Trophoblast cell (in vitro differentiated cells and primary cell): Measurements from ENCODE around the gene HIBADH.

ENCODE experiments used
- DNase-seq, 2 donors: peaks; one replicate each; pipeline ENCODE4 v3.0.0-alpha.2; 2016
- H2AFZ ChIP-seq: 2 replicates; pipeline ENCODE4 v1.6.1; 2013; ENCODE audit warnings: low read length, moderate library complexity, mild to moderate bottlenecking; ENCODE audit not compliant: insufficient read depth, poor library complexity
- H2AK5ac ChIP-seq: 2 replicates; pipeline ENCODE4 v1.6.1; 2013; ENCODE audit warnings: mild to moderate bottlenecking, low read length
- H2BK120ac ChIP-seq: 2 replicates; pipeline ENCODE4 v1.6.1; 2013; ENCODE audit warnings: low read length, mild to moderate bottlenecking, moderate library complexity; ENCODE audit not compliant: insufficient read depth, poor library complexity
- H2BK12ac ChIP-seq: 2 replicates; pipeline ENCODE4 v1.6.1; 2013; ENCODE audit warnings: mild to moderate bottlenecking, low read length, moderate library complexity
- H2BK5ac ChIP-seq: 2 replicates; pipeline ENCODE4 v1.6.1; 2013; ENCODE audit warnings: low read length, low read depth, moderate library complexity, mild to moderate bottlenecking; ENCODE audit not compliant: poor library complexity
- H3K14ac ChIP-seq: 2 replicates; pipeline ENCODE4 v1.6.1; 2013; ENCODE audit warnings: mild to moderate bottlenecking, low read length
- H3K18ac ChIP-seq: 2 replicates; pipeline ENCODE4 v1.6.1; 2013; ENCODE audit warnings: mild to moderate bottlenecking, low read length
- H3K23ac ChIP-seq: 2 replicates; pipeline ENCODE4 v1.6.1; 2013; ENCODE audit warnings: low read length
- H3K27ac ChIP-seq: 2 replicates; pipeline ENCODE4 v1.5.1; 2013; ENCODE audit warnings: low read depth, mild to moderate bottlenecking, inconsistent platforms, low read length, moderate library complexity
- H3K27me3 ChIP-seq: 2 replicates; pipeline ENCODE4 v1.6.1; 2013; ENCODE audit warnings: inconsistent platforms, mild to moderate bottlenecking, low read length, moderate library complexity; ENCODE audit not compliant: insufficient read depth
- H3K36me3 ChIP-seq, 2 experiments: 1 replicate in 1 of 2; 2 replicates in 1 of 2; pipeline ENCODE4 v1.6.1; 2013; ENCODE audit warnings: low read length in 2 of 2, mild to moderate bottlenecking in 2 of 2, moderate library complexity in 1 of 2; ENCODE audit not compliant: insufficient read depth in 2 of 2, control insufficient read depth in 1 of 2
- H3K4ac ChIP-seq: 2 replicates; pipeline ENCODE4 v1.6.1; 2013; ENCODE audit warnings: low read depth, mild to moderate bottlenecking, low read length, moderate library complexity
- H3K4me1 ChIP-seq, 2 experiments: 1 replicate in 1 of 2; 2 replicates in 1 of 2; pipeline ENCODE4 v1.6.1; 2013; ENCODE audit warnings: low read length in 2 of 2, mild to moderate bottlenecking in 2 of 2, moderate library complexity in 1 of 2; ENCODE audit not compliant: insufficient read depth in 2 of 2, control insufficient read depth in 1 of 2
- H3K4me2 ChIP-seq: 2 replicates; pipeline ENCODE4 v1.6.1; 2013; ENCODE audit warnings: inconsistent platforms, mild to moderate bottlenecking, low read length, moderate library complexity
- H3K4me3 ChIP-seq: 2 replicates; pipeline ENCODE4 v1.5.1; 2013; ENCODE audit warnings: mild to moderate bottlenecking, low read depth, low read length, inconsistent platforms
- H3K79me1 ChIP-seq: one replicate; pipeline ENCODE4 v1.6.1; 2013; ENCODE audit warnings: low read length
- H3K79me2 ChIP-seq: 2 replicates; pipeline ENCODE4 v1.6.1; 2013; ENCODE audit warnings: low read length, mild to moderate bottlenecking; ENCODE audit not compliant: control insufficient read depth, insufficient read depth, poor library complexity
- H3K9ac ChIP-seq: 2 replicates; pipeline ENCODE4 v1.6.1; 2013; ENCODE audit warnings: mild to moderate bottlenecking, low read length
- H3K9me3 ChIP-seq: 2 replicates; pipeline ENCODE4 v1.6.1; 2013; ENCODE audit warnings: low read depth, mild to moderate bottlenecking, control low read depth, inconsistent platforms, low read length; ENCODE audit not compliant: insufficient read depth
- H4K12ac ChIP-seq: 2 replicates; pipeline ENCODE4 v1.6.1; 2013; ENCODE audit warnings: low read depth, mild to moderate bottlenecking, low read length, moderate library complexity
- H4K8ac ChIP-seq: 2 replicates; pipeline ENCODE4 v1.6.1; 2013; ENCODE audit warnings: low read depth, mild to moderate bottlenecking, low read length, moderate library complexity
- H4K91ac ChIP-seq: one replicate; pipeline ENCODE4 v1.6.1; 2013; ENCODE audit warnings: low read depth, mild to moderate bottlenecking, low read length, moderate library complexity
- WGBS: extraction: QIAGEN DNeasy Blood & Tissue Kit; methylation state at CpG from one replicate; pipeline ENCODE4 v1.1.7; 2013; ENCODE audit warnings: missing lambda C conversion rate; ENCODE audit not compliant: insufficient read length, insufficient coverage; ENCODE audit errors: extremely low coverage; 5-methylcytosine and 5-hydroxymethylcytosine counted together

The HIBADH gene

DNA sequence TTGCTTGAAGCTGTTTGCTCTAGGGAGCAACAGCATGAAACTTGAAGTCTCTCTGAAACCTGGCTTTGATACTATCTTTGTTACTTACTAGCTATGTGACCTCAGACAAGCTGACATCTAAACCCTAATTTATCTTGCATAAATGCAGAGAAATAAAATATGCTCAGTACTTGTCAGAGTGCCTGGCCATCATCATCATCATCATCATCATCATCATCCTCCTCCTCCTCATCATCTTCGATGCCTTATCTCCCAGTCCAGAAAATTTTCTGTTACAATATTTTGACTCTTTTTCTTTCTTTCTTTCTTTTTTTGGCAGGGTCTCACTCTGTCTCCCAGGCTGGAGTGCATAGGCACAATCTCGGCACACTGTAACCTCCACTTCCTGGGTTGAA lies 42.5 kb upstream of the HIBADH start:
- WGBS = no CpG with 5 or more reads among the region's 2 CpGs

DNA sequence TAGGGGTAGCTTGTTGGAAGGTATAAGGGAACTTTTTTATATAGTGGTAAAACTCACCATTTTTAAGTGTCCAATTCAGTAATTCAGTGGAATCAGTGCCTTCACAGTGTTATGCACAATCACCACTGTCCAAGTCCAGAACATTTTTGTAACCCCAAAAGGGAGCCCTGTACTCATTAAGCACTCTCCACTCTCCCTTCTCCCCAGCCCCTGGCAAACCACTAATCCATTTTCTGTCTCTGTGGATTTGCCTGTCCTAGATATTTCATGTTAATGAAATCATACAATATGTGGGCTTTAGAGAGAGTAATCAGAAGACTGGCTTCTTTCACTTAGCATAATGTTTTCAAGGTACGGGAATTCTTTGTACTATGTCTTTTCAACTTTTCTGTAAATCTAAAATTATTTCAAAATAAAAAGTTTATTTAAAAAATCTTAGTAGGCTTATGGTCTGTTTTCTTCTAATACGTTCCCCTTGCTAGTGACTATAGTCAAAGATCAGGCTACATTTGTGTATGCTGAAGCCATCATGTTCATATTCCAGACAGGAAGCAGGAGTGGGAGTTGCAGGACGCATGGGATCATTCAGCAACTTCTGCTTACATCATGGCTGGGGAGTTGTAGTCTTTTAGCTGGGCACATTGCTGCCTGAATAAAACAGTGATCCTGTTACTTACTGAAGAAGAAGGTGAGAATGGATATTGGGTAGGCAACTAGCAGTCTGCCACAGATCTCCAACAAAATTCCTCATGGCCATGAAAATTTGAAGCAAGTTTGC lies 41.9 kb upstream of the HIBADH start:
- Histone ChIP-seq H4K8ac (no peak overlapping the region), H3K79me2 (no peaks in the 10 kb centered on the region), H3K18ac (no peak overlapping the region), H2BK5ac (no peak overlapping the region), H2BK12ac (no peak overlapping the region), H3K36me3 (no peaks in the 10 kb centered on the region), H3K9me3 (no peaks in the 10 kb centered on the region), H4K12ac (no peak overlapping the region), H3K27ac (no peak overlapping the region), H2BK120ac (no peak overlapping the region), H3K23ac (no peak overlapping the region), H4K91ac (no peak overlapping the region), H2AK5ac (no peak overlapping the region), H3K4me3 (no peak overlapping the region), H3K4ac (no peak overlapping the region), H3K4me1 (no peaks in the 10 kb centered on the region), H3K9ac (no peak overlapping the region), H3K14ac (no peak overlapping the region), H3K79me1 (no peaks in the 10 kb centered on the region), H2AFZ (no peak overlapping the region), H3K4me2 (no peak overlapping the region), H3K27me3 (no peaks in the 10 kb centered on the region)
- no CpG with 5 or more reads among the region's 3 CpGs for WGBS
- DNase-seq = no peak

More for the DNA sequence above, 42.5 kb upstream of the HIBADH start:
- H3K4me3 ChIP-seq = no peak overlapping the region
- no peaks in the 10 kb centered on the region for H3K4me1 ChIP-seq
- H2BK120ac ChIP-seq = no peak overlapping the region
- no peaks in the 10 kb centered on the region for H3K9me3 ChIP-seq
- no peaks in the 10 kb centered on the region for H3K79me1 ChIP-seq
- no peaks in the 10 kb centered on the region for H3K79me2 ChIP-seq
- H4K8ac ChIP-seq = no peak overlapping the region
- no peak overlapping the region for H2BK5ac ChIP-seq
- H3K4me2 ChIP-seq = no peak overlapping the region
- H2AK5ac ChIP-seq = no peak overlapping the region
- no peak overlapping the region for H2AFZ ChIP-seq
- no peaks in the 10 kb centered on the region for H3K27me3 ChIP-seq
- no peak overlapping the region for H4K12ac ChIP-seq
- H3K27ac ChIP-seq = no peak overlapping the region
- no peak for DNase-seq
- no peak overlapping the region for H4K91ac ChIP-seq
- no peak overlapping the region for H3K23ac ChIP-seq
- no peak overlapping the region for H3K14ac ChIP-seq
- no peak overlapping the region for H3K4ac ChIP-seq
- no peaks in the 10 kb centered on the region for H3K36me3 ChIP-seq
- no peak overlapping the region for H3K9ac ChIP-seq
- no peak overlapping the region for H2BK12ac ChIP-seq
- no peak overlapping the region for H3K18ac ChIP-seq

- Histone ChIP-seq H2BK120ac (no peak overlapping the region), H3K14ac (no peak overlapping the region), H3K4me3 (no peak overlapping the region), H3K4me2 (no peak overlapping the region), H2BK12ac (no peak overlapping the region), H3K18ac (no peak overlapping the region), H3K9ac (no peak overlapping the region), H2BK5ac (no peak overlapping the region), H3K27ac (no peak overlapping the region), H3K27me3 (no peaks in the 10 kb centered on the region), H4K91ac (no peak overlapping the region), H3K9me3 (no peaks in the 10 kb centered on the region), H2AK5ac (no peak overlapping the region), H3K36me3 (no peaks in the 10 kb centered on the region), H3K79me2 (no peaks in the 10 kb centered on the region), H3K4me1 (no peaks in the 10 kb centered on the region), H4K8ac (no peak overlapping the region), H2AFZ (no peak overlapping the region), H3K23ac (no peak overlapping the region), H3K79me1 (no peaks in the 10 kb centered on the region), H3K4ac (no peak overlapping the region), H4K12ac (no peak overlapping the region)
- no peak for DNase-seq
- no CpG with 5 or more reads among the region's 1 CpG for WGBS
These were observed 40.5 kb upstream of the HIBADH start for GRCh38 chr7:27703181-27703580.

DNA sequence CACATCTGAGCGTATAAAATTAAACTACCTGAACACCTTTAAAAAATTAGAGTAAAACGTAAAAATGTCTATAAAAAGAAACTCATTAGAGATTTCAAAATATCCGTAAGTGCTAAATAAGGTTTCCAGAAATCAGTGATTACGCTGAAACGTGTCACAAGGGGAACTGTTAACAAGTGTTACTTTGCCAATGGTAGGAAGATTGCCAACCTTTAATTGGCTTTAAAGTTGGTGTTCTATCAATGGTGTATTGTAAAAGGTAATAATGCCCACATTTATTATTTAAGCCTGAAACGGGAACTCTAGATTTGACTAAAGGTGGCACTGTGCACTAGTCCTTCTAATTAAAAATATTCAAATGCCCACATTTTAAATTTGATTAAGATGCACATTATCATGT lies 37.8 kb upstream of the HIBADH start:
- no peak overlapping the region for H3K18ac ChIP-seq
- no peak for DNase-seq
- no peak overlapping the region for H3K23ac ChIP-seq
- H4K91ac ChIP-seq = no peak overlapping the region
- H3K4me2 ChIP-seq = no peak overlapping the region
- H3K9ac ChIP-seq = no peak overlapping the region
- no peaks in the 10 kb centered on the region for H3K36me3 ChIP-seq
- H3K4me1 ChIP-seq = no peaks in the 10 kb centered on the region
- H3K4me3 ChIP-seq = no peak overlapping the region
- no peak overlapping the region for H2AK5ac ChIP-seq
- H3K14ac ChIP-seq = no peak overlapping the region
- no CpG with 5 or more reads among the region's 6 CpGs for WGBS
- H3K9me3 ChIP-seq = no peaks in the 10 kb centered on the region
- H3K79me2 ChIP-seq = no peaks in the 10 kb centered on the region
- no peak overlapping the region for H2AFZ ChIP-seq
- H3K79me1 ChIP-seq = no peaks in the 10 kb centered on the region
- H2BK5ac ChIP-seq = no peak overlapping the region
- no peak overlapping the region for H2BK12ac ChIP-seq
- H2BK120ac ChIP-seq = no peak overlapping the region
- H3K4ac ChIP-seq = no peak overlapping the region
- no peak overlapping the region for H3K27ac ChIP-seq
- H3K27me3 ChIP-seq = no peaks in the 10 kb centered on the region
- H4K12ac ChIP-seq = no peak overlapping the region
- H4K8ac ChIP-seq = no peak overlapping the region
